Measurements from ENCODE around the gene ALDH1L1. TPM values are rescaled to one million over a fixed set of nuclear protein-coding genes. Genes with fewer than 3 reads are reported as not detected.

Gene ALDH1L1
- total RNA-seq, 1 experiment from 2014 or later, result 0.36 TPM

DNA sequence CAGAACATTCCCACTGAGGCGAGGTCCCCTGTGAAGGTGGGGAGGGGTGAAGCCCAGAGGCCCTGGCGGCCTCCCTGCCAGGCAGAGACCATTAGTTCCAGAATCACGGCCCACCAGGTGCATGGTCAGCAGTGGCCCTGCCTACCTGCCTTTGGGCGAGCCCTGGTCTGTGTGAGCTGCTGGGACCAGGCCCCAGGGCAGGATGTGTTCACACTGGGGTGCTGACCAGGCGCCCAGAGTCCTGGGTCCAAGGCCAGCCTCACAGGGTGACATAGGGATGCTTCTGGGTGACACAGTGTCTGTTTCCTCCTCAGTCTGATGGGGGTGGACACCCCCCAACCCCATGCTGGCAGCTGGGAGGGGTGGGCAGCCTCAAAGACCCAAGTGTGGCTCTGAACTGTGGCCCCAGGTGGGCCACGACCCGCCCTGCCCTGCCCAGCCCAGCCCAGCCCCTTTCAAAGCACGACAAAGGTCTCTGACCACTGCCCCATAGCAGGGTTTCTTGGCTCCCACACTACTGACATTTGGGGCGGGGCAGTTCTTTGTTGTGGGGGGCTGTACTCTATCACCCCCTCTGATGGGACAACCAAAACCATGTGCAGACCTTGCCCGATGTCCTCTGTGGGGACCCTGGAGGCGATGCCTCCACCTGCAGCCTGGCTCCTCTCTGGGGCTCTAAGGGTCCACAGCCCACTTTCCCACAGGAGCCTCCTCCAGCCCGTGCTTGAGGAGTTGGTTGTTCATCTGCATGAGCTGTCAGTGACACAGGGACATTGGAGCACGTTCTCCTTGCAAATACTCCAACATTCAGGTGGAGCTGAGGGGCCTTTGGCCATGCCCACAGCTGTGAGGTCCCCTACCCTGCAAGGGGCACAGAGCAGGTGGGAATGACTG lies 51.6 kb downstream of the ALDH1L1 start:
- in situ Hi-C loops (cut with HindIII; ENCODE audit: low pct_unique_long_range_greater_than_20kb, low sequenced_read_pairs), result no loop called here
- DNase-seq (ENCODE audit: low read depth, low spot score), result no peak
- Histone ChIP-seq H3K36me3 (ENCODE audit: control insufficient read depth, insufficient read depth, low read length) (no peaks in the 10 kb centered on the region), H3K27me3 (ENCODE audit: control insufficient read depth, insufficient read depth, low read length) (no peaks in the 10 kb centered on the region), H3K4me1 (ENCODE audit: control insufficient read depth, insufficient read depth, low read length) (no peaks in the 10 kb centered on the region; the same call in 1 of the 2 replicates), H3K27ac (ENCODE audit: low read length) (no peak overlapping the region), H3K9me3 (ENCODE audit: control insufficient read depth, insufficient read depth, low read depth, low read length) (no peaks in the 10 kb centered on the region), H3K4me3 (ENCODE audit: low read depth in 2 of 2, low read length in 2 of 2) (no peak overlapping the region)
- CTCF ChIA-PET, result interaction anchor here (0.6 kb wide), 1 partner anchor 431 kb away, joined by 3 read pairs; no protein-coding TSS in a partner anchor
- intact Hi-C loops (cut with micrococcal nuclease; ENCODE audit: unreplicated experiment), result no loop called here
- no TSS peak for BruUV-seq (replicated peaks)
- TF ChIP-seq CTCF (IDR thresholded peaks at IDR 0.05) (no peak), POLR2AphosphoS5 (IDR thresholded peaks at IDR 0.05; ENCODE audit: low read depth, low read length) (no peak), SIN3A (IDR thresholded peaks at IDR 0.05; ENCODE audit: borderline replicate concordance, insufficient read depth, low read depth, low read length) (no peak), TCF7L2 (IDR thresholded peaks at IDR 0.05; ENCODE audit: low read depth, low read length) (no peak)
- TF ChIP-seq, protein P1, sequence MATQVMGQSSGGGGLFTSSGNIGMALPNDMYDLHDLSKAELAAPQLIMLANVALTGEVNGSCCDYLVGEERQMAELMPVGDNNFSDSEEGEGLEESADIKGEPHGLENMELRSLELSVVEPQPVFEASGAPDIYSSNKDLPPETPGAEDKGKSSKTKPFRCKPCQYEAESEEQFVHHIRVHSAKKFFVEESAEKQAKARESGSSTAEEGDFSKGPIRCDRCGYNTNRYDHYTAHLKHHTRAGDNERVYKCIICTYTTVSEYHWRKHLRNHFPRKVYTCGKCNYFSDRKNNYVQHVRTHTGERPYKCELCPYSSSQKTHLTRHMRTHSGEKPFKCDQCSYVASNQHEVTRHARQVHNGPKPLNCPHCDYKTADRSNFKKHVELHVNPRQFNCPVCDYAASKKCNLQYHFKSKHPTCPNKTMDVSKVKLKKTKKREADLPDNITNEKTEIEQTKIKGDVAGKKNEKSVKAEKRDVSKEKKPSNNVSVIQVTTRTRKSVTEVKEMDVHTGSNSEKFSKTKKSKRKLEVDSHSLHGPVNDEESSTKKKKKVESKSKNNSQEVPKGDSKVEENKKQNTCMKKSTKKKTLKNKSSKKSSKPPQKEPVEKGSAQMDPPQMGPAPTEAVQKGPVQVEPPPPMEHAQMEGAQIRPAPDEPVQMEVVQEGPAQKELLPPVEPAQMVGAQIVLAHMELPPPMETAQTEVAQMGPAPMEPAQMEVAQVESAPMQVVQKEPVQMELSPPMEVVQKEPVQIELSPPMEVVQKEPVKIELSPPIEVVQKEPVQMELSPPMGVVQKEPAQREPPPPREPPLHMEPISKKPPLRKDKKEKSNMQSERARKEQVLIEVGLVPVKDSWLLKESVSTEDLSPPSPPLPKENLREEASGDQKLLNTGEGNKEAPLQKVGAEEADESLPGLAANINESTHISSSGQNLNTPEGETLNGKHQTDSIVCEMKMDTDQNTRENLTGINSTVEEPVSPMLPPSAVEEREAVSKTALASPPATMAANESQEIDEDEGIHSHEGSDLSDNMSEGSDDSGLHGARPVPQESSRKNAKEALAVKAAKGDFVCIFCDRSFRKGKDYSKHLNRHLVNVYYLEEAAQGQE (IDR thresholded peaks at IDR 0.05; ENCODE audit: insufficient read depth in 1 of 2, low read depth in 2 of 2, low read length in 1 of 2), result no peak
- no peak for ATAC-seq
- POLR2A ChIA-PET, result no interaction called here

GRCh38 chr3:126127904-126128303 lies 52.5 kb downstream of the ALDH1L1 start:
- in situ Hi-C loops (cut with HindIII; ENCODE audit: low pct_unique_long_range_greater_than_20kb, low sequenced_read_pairs), result no loop called here
- TF ChIP-seq CTCF (IDR thresholded peaks at IDR 0.05), result no peak
- no peak for TF ChIP-seq SIN3A (IDR thresholded peaks at IDR 0.05; ENCODE audit: borderline replicate concordance, insufficient read depth, low read depth, low read length)
- TF ChIP-seq POLR2AphosphoS5 (IDR thresholded peaks at IDR 0.05; ENCODE audit: low read depth, low read length), result no peak
- TF ChIP-seq, protein P1 (IDR thresholded peaks at IDR 0.05; ENCODE audit: insufficient read depth in 1 of 2, low read depth in 2 of 2, low read length in 1 of 2), result no peak
- no peak for TF ChIP-seq TCF7L2 (IDR thresholded peaks at IDR 0.05; ENCODE audit: low read depth, low read length)
- no peak overlapping the region for H3K4me3 ChIP-seq (ENCODE audit: low read depth in 2 of 2, low read length in 2 of 2)
- ATAC-seq (no peak), DNase-seq (ENCODE audit: low read depth, low spot score) (no peak)
- no peak overlapping the region for H3K27ac ChIP-seq (ENCODE audit: low read length)
- no peaks in the 10 kb centered on the region; the same call in 1 of the 2 replicates for H3K4me1 ChIP-seq (ENCODE audit: control insufficient read depth, insufficient read depth, low read length)
- BruUV-seq (replicated peaks), result no TSS peak
- H3K9me3 ChIP-seq (ENCODE audit: control insufficient read depth, insufficient read depth, low read depth, low read length), result no peaks in the 10 kb centered on the region
- no peaks in the 10 kb centered on the region for H3K27me3 ChIP-seq (ENCODE audit: control insufficient read depth, insufficient read depth, low read length)
- no peaks in the 10 kb centered on the region for H3K36me3 ChIP-seq (ENCODE audit: control insufficient read depth, insufficient read depth, low read length)
- ChIA-PET CTCF (interaction anchor here (0.6 kb wide), 1 partner anchor 11 kb away, joined by 4 read pairs; no protein-coding TSS in a partner anchor), POLR2A (no interaction called here)
- intact Hi-C loops (cut with micrococcal nuclease; ENCODE audit: unreplicated experiment), result no loop called here
